ENCODE results near the gene LEF1. TPM values are rescaled to one million over a fixed set of nuclear protein-coding genes. Genes with fewer than 3 reads are reported as not detected.

The LEF1 gene
- total and polyA plus RNA-seq, 9 of the 15 experiments (the other 6 are each of a cell fraction or from before 2014, with no cell fraction given), result 15.1 to 81.1 (median 29.7) TPM

DNA sequence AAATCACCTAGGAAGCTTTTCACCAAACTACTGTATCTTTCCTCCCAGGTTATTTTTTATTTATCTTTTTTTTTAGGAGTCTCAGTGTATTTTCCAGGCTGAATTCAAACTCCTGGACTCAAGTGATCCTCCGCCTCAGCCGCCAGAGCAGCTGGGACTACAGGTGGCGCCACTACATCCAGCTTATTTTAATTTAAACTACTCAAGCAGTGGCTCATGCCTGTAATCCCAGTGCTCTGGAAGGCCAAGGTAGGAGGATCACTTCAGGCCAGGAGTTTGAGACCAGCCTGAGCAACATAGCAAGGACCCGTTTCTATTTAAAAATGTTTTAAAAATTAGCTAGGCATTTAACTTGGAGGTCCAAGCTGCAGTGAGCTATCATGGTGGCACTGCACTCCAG, 37.8 kb downstream of the LEF1 start:
- Histone ChIP-seq H4K20me1 (replicated peaks; ENCODE audit: control insufficient read depth, insufficient read depth, low read length) (no peaks in the 10 kb centered on the region), H3K27me3 (ENCODE audit: control insufficient read depth in 2 of 2, insufficient read depth in 2 of 2, low read length in 2 of 2) (no peaks in the 10 kb centered on the region), H3K9ac (ENCODE audit: insufficient read depth in 1 of 2, low read depth in 2 of 2, low read length in 2 of 2) (no peak overlapping the region), H3K4me2 (ENCODE audit: insufficient read depth, low read length) (no peak overlapping the region), H3K4me1 (replicated peaks in 1 of 2; ENCODE audit: control insufficient read depth in 2 of 2, insufficient read depth in 2 of 2, low read length in 2 of 2) (peaks cover 4 to 5% of the 10 kb centered on the region in 2 experiments; a peak in 3 of 5 replicates), H2AFZ (ENCODE audit: low read depth, low read length) (no peak overlapping the region), H3K4me3 (no peak overlapping the region), H3K27ac (ENCODE audit: extremely low read depth, low read depth, low read length) (no peak overlapping the region), H3K9me1 (ENCODE audit: control insufficient read depth, insufficient read depth, low read length) (no peaks in the 10 kb centered on the region), H3K9me3 (replicated peaks; ENCODE audit: control insufficient read depth, insufficient read depth, low read depth, low read length) (no peaks in the 10 kb centered on the region), H3K79me2 (ENCODE audit: control insufficient read depth, insufficient read depth, low read length) (no peaks in the 10 kb centered on the region; the same call in 2 of the 3 replicates), H3K36me3 (ENCODE audit: control insufficient read depth, insufficient read depth, low read length) (no peaks in the 10 kb centered on the region)
- CTCF ChIA-PET (ENCODE audit: low intra/inter-chr PET ratio), result no interaction called here
- intact Hi-C loops (cut with micrococcal nuclease) (no loop called here), in situ Hi-C loops (cut with MboI) (no loop called here)
- WGBS (ENCODE audit: insufficient coverage, low coverage, missing lambda C conversion rate), result 81% methylated on average over 4 of the region's 4 CpGs
- no TSS peak for BruUV-seq (replicated peaks)
- FAIRE-seq, result peak; percentile 37
- DNase-seq (ENCODE audit: extremely low read depth in 1 of 4, low spot score in 3 of 4), result peak in 1 of 4 experiments; percentile 43
- POLR2A ChIA-PET, result interaction anchor here (0.6 to 2.1 kb wide), 4 partner anchors 9 to 38 kb away, joined by 3 to 8 read pairs (median 4); partner anchors contain the start of gene LEF1
- peak; percentile 62; the same call in 2 of the 3 replicates for ATAC-seq
- TF ChIP-seq, protein P1, sequence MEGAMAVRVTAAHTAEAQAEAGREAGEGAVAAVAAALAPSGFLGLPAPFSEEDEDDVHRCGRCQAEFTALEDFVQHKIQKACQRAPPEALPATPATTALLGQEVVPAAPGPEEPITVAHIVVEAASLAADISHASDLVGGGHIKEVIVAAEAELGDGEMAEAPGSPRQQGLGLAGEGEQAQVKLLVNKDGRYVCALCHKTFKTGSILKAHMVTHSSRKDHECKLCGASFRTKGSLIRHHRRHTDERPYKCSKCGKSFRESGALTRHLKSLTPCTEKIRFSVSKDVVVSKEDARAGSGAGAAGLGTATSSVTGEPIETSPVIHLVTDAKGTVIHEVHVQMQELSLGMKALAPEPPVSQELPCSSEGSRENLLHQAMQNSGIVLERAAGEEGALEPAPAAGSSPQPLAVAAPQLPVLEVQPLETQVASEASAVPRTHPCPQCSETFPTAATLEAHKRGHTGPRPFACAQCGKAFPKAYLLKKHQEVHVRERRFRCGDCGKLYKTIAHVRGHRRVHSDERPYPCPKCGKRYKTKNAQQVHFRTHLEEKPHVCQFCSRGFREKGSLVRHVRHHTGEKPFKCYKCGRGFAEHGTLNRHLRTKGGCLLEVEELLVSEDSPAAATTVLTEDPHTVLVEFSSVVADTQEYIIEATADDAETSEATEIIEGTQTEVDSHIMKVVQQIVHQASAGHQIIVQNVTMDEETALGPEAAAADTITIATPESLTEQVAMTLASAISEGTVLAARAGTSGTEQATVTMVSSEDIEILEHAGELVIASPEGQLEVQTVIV (CRISPR knock-in tag; IDR thresholded peaks at IDR 0.05; ENCODE audit: borderline replicate concordance), result no peak
- TF ChIP-seq ZKSCAN8 (CRISPR knock-in tag; IDR thresholded peaks at IDR 0.05) (no peak), RAD21 (CRISPR knock-in tag; conservative IDR thresholded peaks at IDR 0.05 in 1 of 2, IDR thresholded peaks at IDR 0.05 in 1 of 2) (peak in 1 of 2 experiments; percentile 24; a peak in 2 of 4 replicates)
- TF ChIP-seq, protein P2, sequence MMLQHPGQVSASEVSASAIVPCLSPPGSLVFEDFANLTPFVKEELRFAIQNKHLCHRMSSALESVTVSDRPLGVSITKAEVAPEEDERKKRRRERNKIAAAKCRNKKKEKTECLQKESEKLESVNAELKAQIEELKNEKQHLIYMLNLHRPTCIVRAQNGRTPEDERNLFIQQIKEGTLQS (IDR thresholded peaks at IDR 0.05), result 0 out of 2 replicates have a peak, but pooled peaks have one; percentile 23
- TF ChIP-seq, protein P2 (CRISPR knock-in tag; conservative IDR thresholded peaks at IDR 0.05), result no peak
- TF ChIP-seq, protein P3, sequence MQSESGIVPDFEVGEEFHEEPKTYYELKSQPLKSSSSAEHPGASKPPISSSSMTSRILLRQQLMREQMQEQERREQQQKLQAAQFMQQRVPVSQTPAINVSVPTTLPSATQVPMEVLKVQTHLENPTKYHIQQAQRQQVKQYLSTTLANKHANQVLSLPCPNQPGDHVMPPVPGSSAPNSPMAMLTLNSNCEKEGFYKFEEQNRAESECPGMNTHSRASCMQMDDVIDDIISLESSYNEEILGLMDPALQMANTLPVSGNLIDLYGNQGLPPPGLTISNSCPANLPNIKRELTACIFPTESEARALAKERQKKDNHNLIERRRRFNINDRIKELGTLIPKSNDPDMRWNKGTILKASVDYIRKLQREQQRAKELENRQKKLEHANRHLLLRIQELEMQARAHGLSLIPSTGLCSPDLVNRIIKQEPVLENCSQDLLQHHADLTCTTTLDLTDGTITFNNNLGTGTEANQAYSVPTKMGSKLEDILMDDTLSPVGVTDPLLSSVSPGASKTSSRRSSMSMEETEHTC (IDR thresholded peaks at IDR 0.05), result no peak
- TF ChIP-seq, protein P4, sequence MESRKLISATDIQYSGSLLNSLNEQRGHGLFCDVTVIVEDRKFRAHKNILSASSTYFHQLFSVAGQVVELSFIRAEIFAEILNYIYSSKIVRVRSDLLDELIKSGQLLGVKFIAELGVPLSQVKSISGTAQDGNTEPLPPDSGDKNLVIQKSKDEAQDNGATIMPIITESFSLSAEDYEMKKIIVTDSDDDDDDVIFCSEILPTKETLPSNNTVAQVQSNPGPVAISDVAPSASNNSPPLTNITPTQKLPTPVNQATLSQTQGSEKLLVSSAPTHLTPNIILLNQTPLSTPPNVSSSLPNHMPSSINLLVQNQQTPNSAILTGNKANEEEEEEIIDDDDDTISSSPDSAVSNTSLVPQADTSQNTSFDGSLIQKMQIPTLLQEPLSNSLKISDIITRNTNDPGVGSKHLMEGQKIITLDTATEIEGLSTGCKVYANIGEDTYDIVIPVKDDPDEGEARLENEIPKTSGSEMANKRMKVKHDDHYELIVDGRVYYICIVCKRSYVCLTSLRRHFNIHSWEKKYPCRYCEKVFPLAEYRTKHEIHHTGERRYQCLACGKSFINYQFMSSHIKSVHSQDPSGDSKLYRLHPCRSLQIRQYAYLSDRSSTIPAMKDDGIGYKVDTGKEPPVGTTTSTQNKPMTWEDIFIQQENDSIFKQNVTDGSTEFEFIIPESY (CRISPR knock-in tag; IDR thresholded peaks at IDR 0.05), result peak; percentile 100
- TF ChIP-seq, protein P5, sequence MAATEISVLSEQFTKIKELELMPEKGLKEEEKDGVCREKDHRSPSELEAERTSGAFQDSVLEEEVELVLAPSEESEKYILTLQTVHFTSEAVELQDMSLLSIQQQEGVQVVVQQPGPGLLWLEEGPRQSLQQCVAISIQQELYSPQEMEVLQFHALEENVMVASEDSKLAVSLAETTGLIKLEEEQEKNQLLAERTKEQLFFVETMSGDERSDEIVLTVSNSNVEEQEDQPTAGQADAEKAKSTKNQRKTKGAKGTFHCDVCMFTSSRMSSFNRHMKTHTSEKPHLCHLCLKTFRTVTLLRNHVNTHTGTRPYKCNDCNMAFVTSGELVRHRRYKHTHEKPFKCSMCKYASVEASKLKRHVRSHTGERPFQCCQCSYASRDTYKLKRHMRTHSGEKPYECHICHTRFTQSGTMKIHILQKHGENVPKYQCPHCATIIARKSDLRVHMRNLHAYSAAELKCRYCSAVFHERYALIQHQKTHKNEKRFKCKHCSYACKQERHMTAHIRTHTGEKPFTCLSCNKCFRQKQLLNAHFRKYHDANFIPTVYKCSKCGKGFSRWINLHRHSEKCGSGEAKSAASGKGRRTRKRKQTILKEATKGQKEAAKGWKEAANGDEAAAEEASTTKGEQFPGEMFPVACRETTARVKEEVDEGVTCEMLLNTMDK (IDR thresholded peaks at IDR 0.05; ENCODE audit: borderline replicate concordance, insufficient read depth, low read depth, low read length, poor library complexity, severe bottlenecking), result peak; percentile 74
- TF ChIP-seq, protein P6, sequence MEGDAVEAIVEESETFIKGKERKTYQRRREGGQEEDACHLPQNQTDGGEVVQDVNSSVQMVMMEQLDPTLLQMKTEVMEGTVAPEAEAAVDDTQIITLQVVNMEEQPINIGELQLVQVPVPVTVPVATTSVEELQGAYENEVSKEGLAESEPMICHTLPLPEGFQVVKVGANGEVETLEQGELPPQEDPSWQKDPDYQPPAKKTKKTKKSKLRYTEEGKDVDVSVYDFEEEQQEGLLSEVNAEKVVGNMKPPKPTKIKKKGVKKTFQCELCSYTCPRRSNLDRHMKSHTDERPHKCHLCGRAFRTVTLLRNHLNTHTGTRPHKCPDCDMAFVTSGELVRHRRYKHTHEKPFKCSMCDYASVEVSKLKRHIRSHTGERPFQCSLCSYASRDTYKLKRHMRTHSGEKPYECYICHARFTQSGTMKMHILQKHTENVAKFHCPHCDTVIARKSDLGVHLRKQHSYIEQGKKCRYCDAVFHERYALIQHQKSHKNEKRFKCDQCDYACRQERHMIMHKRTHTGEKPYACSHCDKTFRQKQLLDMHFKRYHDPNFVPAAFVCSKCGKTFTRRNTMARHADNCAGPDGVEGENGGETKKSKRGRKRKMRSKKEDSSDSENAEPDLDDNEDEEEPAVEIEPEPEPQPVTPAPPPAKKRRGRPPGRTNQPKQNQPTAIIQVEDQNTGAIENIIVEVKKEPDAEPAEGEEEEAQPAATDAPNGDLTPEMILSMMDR (IDR thresholded peaks at IDR 0.05 in 2 of 3, conservative IDR thresholded peaks at IDR 0.05 in 1 of 3; ENCODE audit: insufficient read depth in 2 of 3, low read depth in 1 of 3, low read length in 3 of 3), result peak in 2 of 3 experiments; percentile 28 to 35; a peak in 3 of 6 replicates

All from K562 (cell line).